Parathyroid adenoma (tissue), 2 donors: Measurements from ENCODE around the gene MEF2D.

Experiments
- H2AFZ ChIP-seq: fragments of 300-600 bp; sonication (generic); one replicate; pipeline ENCODE4 v1.7.0; 2017; ENCODE audit warnings: antibody characterized with exemption, mild to moderate bottlenecking
- H3K27ac ChIP-seq: fragments of 300-600 bp; sonication (generic); one replicate; pipeline ENCODE4 v1.7.0; 2017
- H3K27me3 ChIP-seq: fragments of 300-600 bp; sonication (generic); one replicate; pipeline ENCODE4 v1.7.0; 2017; ENCODE audit warnings: low read length; ENCODE audit not compliant: control insufficient read depth, insufficient read depth
- H3K36me3 ChIP-seq: fragments of 300-600 bp; sonication (generic); one replicate; pipeline ENCODE4 v1.7.0; 2017; ENCODE audit warnings: low read length; ENCODE audit not compliant: control insufficient read depth, insufficient read depth
- H3K4me1 ChIP-seq: fragments of 300-600 bp; sonication (generic); one replicate; pipeline ENCODE4 v1.7.0; 2017; ENCODE audit warnings: control low read depth
- H3K4me2 ChIP-seq: fragments of 300-600 bp; sonication (generic); one replicate; pipeline ENCODE4 v1.7.0; 2017; ENCODE audit warnings: low read length
- H3K4me3 ChIP-seq: fragments of 300-600 bp; sonication (generic); one replicate; pipeline ENCODE4 v1.7.0; 2017; ENCODE audit warnings: low read depth, low read length
- H3K79me2 ChIP-seq: fragments of 300-600 bp; sonication (generic); one replicate; pipeline ENCODE4 v1.7.0; 2017; ENCODE audit warnings: control low read depth
- H3K9ac ChIP-seq: fragments of 300-600 bp; sonication (generic); one replicate; pipeline ENCODE4 v1.7.0; 2017; ENCODE audit warnings: mild to moderate bottlenecking
- H3K9me3 ChIP-seq: fragments of 300-600 bp; sonication (generic); one replicate; pipeline ENCODE4 v1.7.0; 2017; ENCODE audit warnings: low read length; ENCODE audit not compliant: control insufficient read depth
- CTCF ChIP-seq: fragments of 300-600 bp; sonication (generic); IDR thresholded peaks from one replicate; pipeline ENCODE4 v1.7.0; 2017; ENCODE audit warnings: antibody characterized with exemption, mild to moderate bottlenecking
- donor health status: primary hyperparathyroidism.

MEF2D gene

GRCh38 chr1:156500543-156500792 is at the start of gene MEF2D:
Gene MEF2D, minus strand, starts transcription at chr1:156500775. Its CDS starts 17,483 bp downstream, at chr1:156483292.
- Histone ChIP-seq H3K9ac (peak within 1 kb of the TSS; percentile 87), H3K36me3 (no peaks in the 10 kb centered on the region), H3K4me3 (peak within 1 kb of the TSS; percentile 96), H2AFZ (peak within 1 kb of the TSS; percentile 89), H3K79me2 (peaks cover 39% of the 10 kb centered on the region), H3K9me3 (no peaks in the 10 kb centered on the region), H3K4me1 (peaks cover 40% of the 10 kb centered on the region), H3K4me2 (peak within 1 kb of the TSS; percentile 99), H3K27me3 (no peaks in the 10 kb centered on the region), H3K27ac (peak within 1 kb of the TSS; percentile 100)
- TF ChIP-seq CTCF, result no peak

GRCh38 chr1:156550346-156550745 is 49.8 kb upstream of the MEF2D start:
- H3K27me3 ChIP-seq, result no peaks in the 10 kb centered on the region

GRCh38 chr1:156549831-156550230 is 49.3 kb upstream of the MEF2D start:
- no peak for TF ChIP-seq CTCF
- no peaks in the 10 kb centered on the region for H3K27me3 ChIP-seq
- H3K79me2 ChIP-seq, result no peaks in the 10 kb centered on the region
- no peaks in the 10 kb centered on the region for H3K36me3 ChIP-seq
- H3K4me3 ChIP-seq, result no peak overlapping the region
- no peaks in the 10 kb centered on the region for H3K9me3 ChIP-seq
- no peak overlapping the region for H3K27ac ChIP-seq
- H3K9ac ChIP-seq, result no peak overlapping the region
- H3K4me1 ChIP-seq, result no peaks in the 10 kb centered on the region
- no peak overlapping the region for H2AFZ ChIP-seq
- no peak overlapping the region for H3K4me2 ChIP-seq

More at GRCh38 chr1:156550346-156550745, 49.8 kb upstream of the MEF2D start:
- no peak overlapping the region for H2AFZ ChIP-seq
- H3K79me2 ChIP-seq, result no peaks in the 10 kb centered on the region
- no peaks in the 10 kb centered on the region for H3K36me3 ChIP-seq
- H3K9me3 ChIP-seq, result no peaks in the 10 kb centered on the region
- no peak overlapping the region for H3K4me3 ChIP-seq
- H3K27ac ChIP-seq, result no peak overlapping the region
- H3K9ac ChIP-seq, result no peak overlapping the region
- no peaks in the 10 kb centered on the region for H3K4me1 ChIP-seq
- H3K4me2 ChIP-seq, result no peak overlapping the region
- no peak for TF ChIP-seq CTCF

GRCh38 chr1:156549390-156549789 is 48.8 kb upstream of the MEF2D start:
- Histone ChIP-seq H2AFZ (no peak overlapping the region), H3K9ac (no peak overlapping the region), H3K9me3 (no peaks in the 10 kb centered on the region)

More at GRCh38 chr1:156549390-156549789, 48.8 kb upstream of the MEF2D start:
- Histone ChIP-seq H3K79me2 (no peaks in the 10 kb centered on the region), H3K27ac (no peak overlapping the region), H3K27me3 (no peaks in the 10 kb centered on the region), H3K4me1 (no peaks in the 10 kb centered on the region), H3K4me3 (no peak overlapping the region), H3K36me3 (no peaks in the 10 kb centered on the region), H3K4me2 (no peak overlapping the region)
- TF ChIP-seq CTCF, result no peak
